ENCODE results near the gene CR1. TPM values are rescaled to one million over a fixed set of nuclear protein-coding genes. Genes with fewer than 3 reads are reported as not detected.
A peak's percentile ranks its signal among the peaks of the same experiment; 100 is the strongest.
"Not testable (repeated sequence)": the region's sequence is repeated elsewhere in the genome, so short reads cannot be mapped to it uniquely, and the experiment has no call there.

CR1 gene
- total RNA-seq, 6 experiments from 2014 or later: not detected

- Mint-ChIP-seq H3K36me3 (ENCODE audit: low read depth) (no peaks in the 10 kb centered on the region), H3K4me3 (no peak overlapping the region), H3K9me3 (no peaks in the 10 kb centered on the region), H3K4me1 (ENCODE audit: low read depth) (no peaks in the 10 kb centered on the region), H3K27ac (no peak overlapping the region), H3K27me3 (ENCODE audit: insufficient read depth) (peaks cover 6% of the 10 kb centered on the region)
- TF ChIP-seq CTCF (IDR thresholded peaks at IDR 0.05): no peak
- no peak for DNase-seq
Measured at GRCh38 chr1:207612762-207613161, 116.8 kb downstream of the CR1 start.

- Mint-ChIP-seq H3K4me3 (no peak overlapping the region), H3K27me3 (ENCODE audit: insufficient read depth) (peaks cover 2% of the 10 kb centered on the region), H3K4me1 (ENCODE audit: low read depth) (no peaks in the 10 kb centered on the region), H3K36me3 (ENCODE audit: low read depth) (no peaks in the 10 kb centered on the region), H3K27ac (no peak overlapping the region), H3K9me3 (no peaks in the 10 kb centered on the region)
- peak; percentile 84 for TF ChIP-seq CTCF (IDR thresholded peaks at IDR 0.05)
- DNase-seq: peak; percentile 54
Measured at GRCh38 chr1:207619871-207620542, 124.0 kb downstream of the CR1 start.

GRCh38 chr1:207620543-207620893 lies 124.6 kb downstream of the CR1 start:
- H3K27ac Mint-ChIP-seq: no peak overlapping the region
- DNase-seq: no peak
- H3K4me1 Mint-ChIP-seq (ENCODE audit: low read depth): peaks cover under 1% of the 10 kb centered on the region; the same call in 1 of the 2 replicates
- peaks cover 2% of the 10 kb centered on the region for H3K27me3 Mint-ChIP-seq (ENCODE audit: insufficient read depth)
- no peaks in the 10 kb centered on the region for H3K36me3 Mint-ChIP-seq (ENCODE audit: low read depth)
- no peaks in the 10 kb centered on the region for H3K9me3 Mint-ChIP-seq
- H3K4me3 Mint-ChIP-seq: no peak overlapping the region
- peak; percentile 54 for TF ChIP-seq CTCF (IDR thresholded peaks at IDR 0.05)

GRCh38 chr1:207625504-207626071 lies 129.6 kb downstream of the CR1 start:
- not testable (repeated sequence) for H3K27ac Mint-ChIP-seq; H3K27me3 Mint-ChIP-seq (ENCODE audit: insufficient read depth); H3K9me3 Mint-ChIP-seq; DNase-seq; H3K4me3 Mint-ChIP-seq; H3K36me3 Mint-ChIP-seq (ENCODE audit: low read depth)
- peaks cover 19% of the 10 kb centered on the region for H3K4me1 Mint-ChIP-seq (ENCODE audit: low read depth)

- Mint-ChIP-seq H3K4me3 (no peak overlapping the region), H3K9me3 (no peaks in the 10 kb centered on the region), H3K36me3 (ENCODE audit: low read depth) (no peaks in the 10 kb centered on the region), H3K27ac (no peak overlapping the region), H3K4me1 (ENCODE audit: low read depth) (peaks cover 19% of the 10 kb centered on the region), H3K27me3 (ENCODE audit: insufficient read depth) (no peaks in the 10 kb centered on the region; the same call in 1 of the 2 replicates)
- TF ChIP-seq CTCF (IDR thresholded peaks at IDR 0.05): no peak
- no peak for DNase-seq
Measured at GRCh38 chr1:207626972-207627337, 131.0 kb downstream of the CR1 start.

GRCh38 chr1:207627496-207627895 lies 131.5 kb downstream of the CR1 start:
- TF ChIP-seq CTCF (IDR thresholded peaks at IDR 0.05): no peak
- H3K4me3 Mint-ChIP-seq: no peak overlapping the region
- H3K4me1 Mint-ChIP-seq (ENCODE audit: low read depth): peaks cover 19% of the 10 kb centered on the region
- H3K36me3 Mint-ChIP-seq (ENCODE audit: low read depth): no peaks in the 10 kb centered on the region
- no peaks in the 10 kb centered on the region for H3K9me3 Mint-ChIP-seq
- no peak overlapping the region for H3K27ac Mint-ChIP-seq
- no peak for DNase-seq
- H3K27me3 Mint-ChIP-seq (ENCODE audit: insufficient read depth): no peaks in the 10 kb centered on the region; the same call in 1 of the 2 replicates
